H1 (cell line): ENCODE results near the gene LDLRAD4. TPM values are rescaled to one million over a fixed set of nuclear protein-coding genes. Genes with fewer than 3 reads are reported as not detected.

Experiments
- CTCF ChIA-PET: fragments of 300-600 bp; sonication (Branson Sonifier 250); formaldehyde crosslinking; loops from one replicate; lab custom pipeline; 2021; ENCODE audit not compliant: partially characterized antibody; lab: Charles Lee
- POLR2A ChIA-PET: fragments of 300-600 bp; sonication (Branson Sonifier 250); formaldehyde crosslinking; loops from one replicate; lab custom pipeline; 2021; ENCODE audit warnings: inconsistent platforms; ENCODE audit not compliant: partially characterized antibody; lab: Charles Lee
- DNase-seq, 2 experiments: peaks; one replicate each; pipeline versions ENCODE4 v3.0.0 to v3.0.0-alpha.2; 2010 to 2022; ENCODE audit warnings: low spot score in 2 of 2, low read depth in 1 of 2, mixed read lengths in 1 of 2
- FAIRE-seq: peaks from 2 replicates; lab custom pipeline; 2011; peaks lifted over from hg19 to GRCh38; lab: Jason Lieb, UNC
- H2AFZ ChIP-seq: 2 replicates; pipeline ENCODE4 v1.8.1; 2012; ENCODE audit warnings: low read length, inconsistent platforms
- H2AK5ac ChIP-seq: 2 replicates; pipeline ENCODE4 v1.6.1; 2013; ENCODE audit warnings: low read depth, low read length
- H2BK120ac ChIP-seq: replicated peaks from 2 replicates; pipeline ENCODE3; 2013; ENCODE audit warnings: low read depth, low read length, inconsistent platforms
- H2BK12ac ChIP-seq: 2 replicates; pipeline ENCODE4 v1.6.1; 2013; ENCODE audit warnings: low read depth, low read length
- H2BK15ac ChIP-seq: 2 replicates; pipeline ENCODE4 v1.6.1; 2013; ENCODE audit warnings: low read length
- H2BK20ac ChIP-seq: 2 replicates; pipeline ENCODE4 v1.6.1; 2013; ENCODE audit warnings: low read length
- H2BK5ac ChIP-seq: 2 replicates; pipeline ENCODE4 v1.6.1; 2013; ENCODE audit warnings: low read depth, low read length
- H3K14ac ChIP-seq: 2 replicates; pipeline ENCODE4 v1.6.1; 2013; ENCODE audit warnings: inconsistent platforms; ENCODE audit not compliant: insufficient read length
- H3K18ac ChIP-seq: 2 replicates; pipeline ENCODE4 v1.6.1; 2013; ENCODE audit warnings: low read length; ENCODE audit errors: extremely low read depth
- H3K23ac ChIP-seq: 2 replicates; pipeline ENCODE4 v1.6.1; 2013; ENCODE audit warnings: inconsistent platforms; ENCODE audit not compliant: insufficient read length
- H3K23me2 ChIP-seq: 2 replicates; pipeline ENCODE4 v1.6.1; 2013; ENCODE audit warnings: low read depth, low read length
- H3K27ac ChIP-seq: 2 replicates; pipeline ENCODE4 v1.6.1; 2011; ENCODE audit warnings: low read depth, low read length, inconsistent platforms
- H3K27me3 ChIP-seq, 4 experiments: replicated peaks in 1 of 4; 1 replicate in 1 of 4; 2 replicates in 3 of 4; pipeline versions ENCODE4 v1.6.1 to v1.8.1; 2011 to 2013; ENCODE audit warnings: low read length in 3 of 4, mild to moderate bottlenecking in 3 of 4, inconsistent platforms in 2 of 4, mixed read lengths in 2 of 4, moderate library complexity in 1 of 4; ENCODE audit not compliant: control insufficient read depth in 3 of 4, insufficient read depth in 3 of 4; ENCODE audit errors: extremely low read depth in 1 of 4
- H3K36me3 ChIP-seq, 4 experiments: 2 replicates each; pipeline versions ENCODE4 v1.6.1 to v1.8.1; 2011 to 2013; ENCODE audit warnings: mild to moderate bottlenecking in 4 of 4, low read length in 3 of 4, moderate library complexity in 2 of 4, control low read depth in 1 of 4, inconsistent platforms in 1 of 4; ENCODE audit not compliant: insufficient read depth in 4 of 4, control insufficient read depth in 2 of 4
- H3K4ac ChIP-seq: replicated peaks from 2 replicates; pipeline ENCODE3; 2013; ENCODE audit warnings: low read length, low read depth, mixed read lengths, inconsistent platforms; ENCODE audit not compliant: insufficient read length
- H3K4me1 ChIP-seq, 4 experiments: replicated peaks in 1 of 4; 1 replicate in 1 of 4; 2 replicates in 3 of 4; pipeline versions ENCODE4 v1.6.1 to v1.8.1; 2011 to 2013; ENCODE audit warnings: low read length in 3 of 4, inconsistent platforms in 2 of 4, mixed read lengths in 1 of 4; ENCODE audit not compliant: insufficient read depth in 4 of 4, control insufficient read depth in 3 of 4
- H3K4me2 ChIP-seq, 2 experiments: 2 replicates each; pipeline versions ENCODE4 v1.6.1 to v1.8.1; 2011 to 2013; ENCODE audit warnings: low read depth in 2 of 2, low read length in 2 of 2, control low read depth in 1 of 2, inconsistent platforms in 1 of 2, mild to moderate bottlenecking in 1 of 2; ENCODE audit not compliant: insufficient read depth in 1 of 2
- H3K4me3 ChIP-seq, 4 experiments: fragments of 200-600, 300-600 bp in 1 of 4; sonication (generic), shearing (Covaris generic), sonication (Bioruptor Twin) in 1 of 4; 2 replicates each; pipeline versions ENCODE4 v1.5.1 to v1.8.1; 2011 to 2016; ENCODE audit warnings: low read length in 4 of 4, low read depth in 3 of 4, control low read depth in 2 of 4, inconsistent platforms in 2 of 4, mild to moderate bottlenecking in 2 of 4, mixed read lengths in 1 of 4, moderate library complexity in 1 of 4; ENCODE audit not compliant: insufficient read depth in 2 of 4; ENCODE audit errors: extremely low read depth in 1 of 4
- H3K56ac ChIP-seq: replicated peaks from 2 replicates; pipeline ENCODE3; 2013; ENCODE audit warnings: low read depth, mild to moderate bottlenecking, mixed read lengths, low read length, inconsistent platforms; ENCODE audit not compliant: insufficient read length
- H3K79me1 ChIP-seq: 2 replicates; pipeline ENCODE4 v1.6.1; 2013; ENCODE audit warnings: low read depth, low read length, control low read depth
- H3K79me2 ChIP-seq, 2 experiments: 2 replicates each; pipeline versions ENCODE4 v1.6.1 to v1.8.1; 2012 to 2013; ENCODE audit warnings: low read length in 2 of 2, mild to moderate bottlenecking in 2 of 2, inconsistent platforms in 1 of 2; ENCODE audit not compliant: insufficient read depth in 2 of 2, control insufficient read depth in 1 of 2
- H3K9ac ChIP-seq, 4 experiments: replicated peaks in 1 of 4; 1 replicate in 1 of 4; 2 replicates in 3 of 4; pipeline versions ENCODE4 v1.6.1 to v1.8.1; 2011 to 2013; ENCODE audit warnings: low read depth in 3 of 4, low read length in 3 of 4, control low read depth in 2 of 4, mild to moderate bottlenecking in 2 of 4, moderate library complexity in 2 of 4, inconsistent platforms in 1 of 4; ENCODE audit errors: extremely low read depth in 1 of 4
- H3K9me3 ChIP-seq, 2 experiments: 2 replicates each; pipeline versions ENCODE4 v1.6.1 to v1.8.1; 2012 to 2013; ENCODE audit warnings: mild to moderate bottlenecking in 2 of 2, moderate library complexity in 2 of 2, control low read depth in 1 of 2, inconsistent platforms in 1 of 2, low read depth in 1 of 2, low read length in 1 of 2, mixed read lengths in 1 of 2; ENCODE audit not compliant: insufficient read depth in 2 of 2
- H4K20me1 ChIP-seq, 2 experiments: replicated peaks in 1 of 2; 2 replicates each; pipeline versions ENCODE3 to v1.8.1; 2011 to 2013; ENCODE audit warnings: inconsistent platforms in 2 of 2, low read length in 2 of 2, mild to moderate bottlenecking in 1 of 2; ENCODE audit not compliant: insufficient read depth in 2 of 2, control insufficient read depth in 1 of 2
- H4K5ac ChIP-seq: 2 replicates; pipeline ENCODE4 v1.6.1; 2013; ENCODE audit warnings: low read length, low read depth, mixed read lengths, inconsistent platforms; ENCODE audit not compliant: insufficient read length
- H4K8ac ChIP-seq: 2 replicates; pipeline ENCODE4 v1.8.0; 2013; ENCODE audit warnings: mild to moderate bottlenecking, moderate library complexity, low read length, inconsistent platforms; ENCODE audit not compliant: insufficient read depth; ENCODE audit errors: extremely low read depth
- H4K91ac ChIP-seq: replicated peaks from 2 replicates; pipeline ENCODE3; 2013; ENCODE audit warnings: low read length, mixed read lengths, inconsistent platforms; ENCODE audit not compliant: insufficient read length
- ATF2 ChIP-seq: IDR thresholded peaks from 2 replicates; pipeline ENCODE4 v1.6.1; 2012; ENCODE audit warnings: low read length, inconsistent platforms
- EP300 ChIP-seq, 2 experiments: IDR thresholded peaks; 1 replicate in 1 of 2; 2 replicates in 1 of 2; pipeline ENCODE4 v1.6.1; 2011 to 2012; ENCODE audit warnings: low read depth in 2 of 2, low read length in 2 of 2, mild to moderate bottlenecking in 2 of 2, borderline replicate concordance in 1 of 2, inconsistent platforms in 1 of 2, moderate library complexity in 1 of 2
- HDAC6 ChIP-seq: IDR thresholded peaks from one replicate; pipeline ENCODE4 v1.7.1; 2012; ENCODE audit warnings: low read depth, mild to moderate bottlenecking, inconsistent platforms, low read length, moderate library complexity
- NANOG ChIP-seq: IDR thresholded peaks from 2 replicates; pipeline ENCODE4 v1.6.1; 2011; ENCODE audit warnings: low read length, low read depth, mild to moderate bottlenecking, inconsistent platforms; ENCODE audit not compliant: insufficient read depth, poor library complexity, severe bottlenecking
- SAP30 ChIP-seq: fragments of 300-600 bp; sonication (generic); IDR thresholded peaks from 2 replicates; pipeline ENCODE4 v1.7.1; 2012; ENCODE audit warnings: low read length, moderate library complexity, mild to moderate bottlenecking, inconsistent platforms; ENCODE audit not compliant: insufficient read depth, insufficient replicate concordance
- SIN3A ChIP-seq, 2 experiments: IDR thresholded peaks in 1 of 2; conservative IDR thresholded peaks in 1 of 2; 2 replicates each; pipeline ENCODE4 v1.6.1; 2011 to 2012; ENCODE audit warnings: low read length in 2 of 2, improper control_type of control experiment in 1 of 2, low read depth in 1 of 2, mild to moderate bottlenecking in 1 of 2
- SIX5 ChIP-seq: IDR thresholded peaks from 2 replicates; pipeline ENCODE4 v1.6.1; 2011; ENCODE audit warnings: mild to moderate bottlenecking, low read depth, low read length
- SP1 ChIP-seq: IDR thresholded peaks from 2 replicates; pipeline ENCODE4 v1.6.1; 2011; ENCODE audit warnings: low read depth, low read length
- TBP ChIP-seq: IDR thresholded peaks from 2 replicates; pipeline ENCODE4 v1.6.1; 2011; ENCODE audit warnings: low read depth, low read length, improper control_type of control experiment
- YY1 ChIP-seq: IDR thresholded peaks from 2 replicates; pipeline ENCODE4 v1.6.1; 2011; ENCODE audit warnings: low read depth, mild to moderate bottlenecking, low read length
- WGBS, 2 experiments: shearing (Covaris generic) in 1 of 2; methylation state at CpG; one replicate each; pipeline versions ENCODE4 v1.1.6 to v1.1.7; 2013 to 2015; ENCODE audit warnings: low lambda C conversion rate in 2 of 2, mixed read lengths in 2 of 2, inconsistent platforms in 1 of 2, low coverage in 1 of 2, missing lambda C conversion rate in 1 of 2; ENCODE audit not compliant: insufficient replicate concordance in 2 of 2, insufficient coverage in 1 of 2, insufficient read length in 1 of 2; ENCODE audit errors: extremely low coverage in 1 of 2, missing lambda C conversion rate in 1 of 2; 5-methylcytosine and 5-hydroxymethylcytosine counted together
- polyA plus RNA-seq, 7 experiments: library from polyadenylated mRNA; depleted of rRNA in 3 of 7; stranded (reverse) in 5 of 7; unstranded in 2 of 7; fragments of >200 nt in 5 of 7; fragments of 200-250 nt in 2 of 7; gene quantifications; 1 replicate in 5 of 7; 2 replicates in 1 of 7; 4 replicates in 1 of 7; pipeline versions ENCODE4 v1.2.1 to v1.2.3, GENCODE V29; 2011 to 2013; ENCODE audit warnings: missing spikeins in 2 of 7, mixed read lengths in 2 of 7
- total RNA-seq: library from RNA; stranded (reverse); fragmentation: NEBNext Ultra II Directional; extraction: Animal tissue kit (Norgen Biotek cat#: 25700); gene quantifications from 2 replicates; pipeline ENCODE4 v1.2.1, GENCODE V29; 2021
- TF ChIP-seq, protein P1 (sequence below): IDR thresholded peaks from 2 replicates; pipeline ENCODE4 v1.6.1; 2011; ENCODE audit warnings: low read length, improper control_type of control experiment

Gene LDLRAD4
- total and polyA plus RNA-seq, 2 of the 8 experiments (the other 6 are each of a cell fraction or from before 2014, with no cell fraction given) = 0.77 to 1.4 TPM

- H2BK12ac ChIP-seq = no peak overlapping the region
- H3K27ac ChIP-seq = no peak overlapping the region
- H3K79me1 ChIP-seq = no peaks in the 10 kb centered on the region
- H4K20me1 ChIP-seq = no peaks in the 10 kb centered on the region
- DNase-seq (no peak), FAIRE-seq (no peak)
- no peak overlapping the region for H3K4me3 ChIP-seq
- no peaks in the 10 kb centered on the region for H3K36me3 ChIP-seq
- H3K79me2 ChIP-seq = no peaks in the 10 kb centered on the region
- no peak overlapping the region for H3K4ac ChIP-seq
- no peak overlapping the region for H3K4me2 ChIP-seq
- CTCF ChIA-PET = interaction anchor here (1.6 kb wide), 1 partner anchor 33 kb away, joined by 5 read pairs; no protein-coding TSS in a partner anchor
- H2AFZ ChIP-seq = no peak overlapping the region
- POLR2A ChIA-PET = no interaction called here
- H2BK5ac ChIP-seq = no peak overlapping the region
- H3K9me3 ChIP-seq = no peaks in the 10 kb centered on the region; a peak in 1 of 4 replicates
- H3K18ac ChIP-seq = no peak overlapping the region
- H3K14ac ChIP-seq = no peak overlapping the region
- H2BK20ac ChIP-seq = no peak overlapping the region
- H3K23me2 ChIP-seq = no peaks in the 10 kb centered on the region
- no peak overlapping the region for H3K23ac ChIP-seq
- no peak overlapping the region for H4K91ac ChIP-seq
- no peak overlapping the region for H2BK15ac ChIP-seq
- WGBS, 2 experiments = 89% methylated on average over 5 of the region's 5 CpGs; no CpG with 5 or more reads in 1 of the 2 experiments
- no peak overlapping the region for H2AK5ac ChIP-seq
- H4K8ac ChIP-seq = no peak overlapping the region
- H3K56ac ChIP-seq = no peak overlapping the region
- no peak overlapping the region for H4K5ac ChIP-seq
- no peak overlapping the region for H2BK120ac ChIP-seq
- H3K4me1 ChIP-seq = no peaks in the 10 kb centered on the region
- no peak overlapping the region for H3K9ac ChIP-seq
- no peaks in the 10 kb centered on the region; a peak in 1 of 7 replicates for H3K27me3 ChIP-seq
- no peak for TF ChIP-seq SIX5
- no peak for TF ChIP-seq YY1
- TF ChIP-seq, protein P1, sequence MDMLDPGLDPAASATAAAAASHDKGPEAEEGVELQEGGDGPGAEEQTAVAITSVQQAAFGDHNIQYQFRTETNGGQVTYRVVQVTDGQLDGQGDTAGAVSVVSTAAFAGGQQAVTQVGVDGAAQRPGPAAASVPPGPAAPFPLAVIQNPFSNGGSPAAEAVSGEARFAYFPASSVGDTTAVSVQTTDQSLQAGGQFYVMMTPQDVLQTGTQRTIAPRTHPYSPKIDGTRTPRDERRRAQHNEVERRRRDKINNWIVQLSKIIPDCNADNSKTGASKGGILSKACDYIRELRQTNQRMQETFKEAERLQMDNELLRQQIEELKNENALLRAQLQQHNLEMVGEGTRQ = no peak
- TF ChIP-seq SP1 = no peak
- no peak for TF ChIP-seq HDAC6
- TF ChIP-seq NANOG = no peak
- no peak for TF ChIP-seq EP300 (IDR thresholded peaks at IDR 0.05; ENCODE audit: borderline replicate concordance in 1 of 2, low read depth in 2 of 2, low read length in 2 of 2)
- no peak for TF ChIP-seq ATF2
- no peak for TF ChIP-seq SIN3A (conservative IDR thresholded peaks at IDR 0.05 in 1 of 2, IDR thresholded peaks at IDR 0.05 in 1 of 2; ENCODE audit: low read depth in 1 of 2, low read length in 2 of 2)
- no peak for TF ChIP-seq SAP30
- no peak for TF ChIP-seq TBP
These were observed 35.2 kb upstream of the LDLRAD4 start for GRCh38 chr18:13183359-13183758.
